RWPE2 (cell line): ENCODE measurements around the gene SOWAHB.
A peak's percentile ranks its signal among the peaks of the same experiment; 100 is the strongest.

Experiments
- ATAC-seq: fragments of 200-7000 bp; cut with Tn5 transposase; 3 replicates; pipeline ENCODE4 v1.9.1; 2021; ENCODE audit warnings: low read depth
- DNase-seq: peaks from one replicate; pipeline ENCODE4 v3.0.0-alpha.2; 2020; ENCODE audit warnings: low spot score
- H3K27ac ChIP-seq: fragments of 450-650 bp; 2 replicates; pipeline ENCODE4 v1.5.1; 2017; ENCODE audit warnings: mild to moderate bottlenecking; ENCODE audit not compliant: poor library complexity, severe bottlenecking
- H3K27me3 ChIP-seq: fragments of 250-450 bp; sonication (Bioruptor Pico); 2 replicates; pipeline ENCODE4 v1.5.1; 2021; ENCODE audit warnings: mild to moderate bottlenecking, moderate library complexity; ENCODE audit not compliant: insufficient read depth, poor library complexity, severe bottlenecking
- H3K36me3 ChIP-seq: fragments of 250-450 bp; sonication (Bioruptor Pico); 2 replicates; pipeline ENCODE4 v1.5.1; 2020; ENCODE audit warnings: low read depth, mild to moderate bottlenecking, moderate library complexity
- H3K4me1 ChIP-seq: fragments of 250-450 bp; sonication (Bioruptor Pico); 2 replicates; pipeline ENCODE4 v1.5.1; 2021; ENCODE audit warnings: mild to moderate bottlenecking, moderate library complexity; ENCODE audit not compliant: insufficient read depth, poor library complexity, severe bottlenecking
- H3K4me3 ChIP-seq: fragments of 250-450 bp; sonication (Bioruptor Pico); 2 replicates; pipeline ENCODE4 v1.5.1; 2021; ENCODE audit warnings: mild to moderate bottlenecking, moderate library complexity; ENCODE audit not compliant: severe bottlenecking
- H3K9me3 ChIP-seq: fragments of 250-450 bp; sonication (Bioruptor Pico); 2 replicates; pipeline ENCODE4 v1.5.1; 2021; ENCODE audit warnings: mild to moderate bottlenecking, moderate library complexity; ENCODE audit not compliant: severe bottlenecking
- CTCF ChIP-seq: fragments of 450-650 bp; IDR thresholded peaks from one replicate; pipeline ENCODE4 v1.5.1; 2017; ENCODE audit warnings: mild to moderate bottlenecking, moderate library complexity; ENCODE audit not compliant: poor library complexity, severe bottlenecking

Gene SOWAHB

DNA sequence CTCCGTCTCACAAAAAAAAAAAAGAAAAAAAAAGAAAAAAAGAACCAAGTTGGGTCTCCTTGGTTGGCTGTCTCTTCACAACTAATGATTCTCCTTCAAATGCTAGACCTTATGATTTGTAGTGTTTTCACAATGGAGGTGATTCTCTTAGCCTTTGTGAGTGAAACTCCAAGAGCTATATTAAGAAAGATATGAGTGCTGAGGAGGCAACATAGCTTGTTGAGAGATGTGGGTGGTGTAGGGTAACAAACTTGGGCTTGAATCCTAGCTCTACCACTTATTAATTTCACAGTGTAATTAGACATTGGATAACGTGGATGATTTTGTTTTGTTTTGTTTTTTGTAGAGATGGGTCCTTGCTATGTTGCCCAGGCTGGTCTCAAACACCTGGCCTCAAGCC is 41.2 kb upstream of the SOWAHB start:
- peaks cover 5% of the 10 kb centered on the region for H3K9me3 ChIP-seq

GRCh38 chr4:76931576-76932276 is 33.8 kb upstream of the SOWAHB start:
- no peak for TF ChIP-seq CTCF
- Histone ChIP-seq H3K9me3 (no peaks in the 10 kb centered on the region), H3K4me1 (no peaks in the 10 kb centered on the region), H3K27ac (no peak overlapping the region), H3K27me3 (no peaks in the 10 kb centered on the region), H3K36me3 (no peaks in the 10 kb centered on the region), H3K4me3 (no peak overlapping the region)
- ATAC-seq: no peak
- no peak for DNase-seq

More for the DNA sequence above, 41.2 kb upstream of the SOWAHB start:
- Histone ChIP-seq H3K27ac (no peak overlapping the region), H3K4me3 (no peak overlapping the region), H3K27me3 (no peaks in the 10 kb centered on the region), H3K36me3 (no peaks in the 10 kb centered on the region), H3K4me1 (no peaks in the 10 kb centered on the region)
- ATAC-seq (no peak), DNase-seq (no peak)
- TF ChIP-seq CTCF: no peak

DNA sequence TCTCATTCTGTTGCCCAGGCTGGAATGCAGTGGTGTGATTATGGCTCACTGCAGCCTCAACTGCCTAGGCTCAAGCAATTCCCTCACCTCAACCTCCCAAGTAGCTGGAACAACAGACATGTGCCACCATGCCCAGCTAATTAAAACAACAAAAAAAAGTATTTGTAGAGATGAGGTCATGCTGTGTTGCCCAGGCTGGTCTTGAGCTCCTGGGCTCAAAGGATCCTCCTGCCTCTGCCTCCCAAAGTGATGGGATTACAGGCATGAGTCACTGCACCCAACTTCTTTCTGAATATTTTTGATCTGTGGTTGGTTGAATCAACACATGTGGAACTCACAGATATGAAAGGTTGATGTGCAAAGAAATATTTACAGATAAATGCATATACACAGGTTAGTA is 33.1 kb upstream of the SOWAHB start:
- Histone ChIP-seq H3K4me1 (no peaks in the 10 kb centered on the region), H3K9me3 (no peaks in the 10 kb centered on the region)

GRCh38 chr4:76930685-76931084 is 32.7 kb upstream of the SOWAHB start:
- no peak for TF ChIP-seq CTCF
- Histone ChIP-seq H3K27ac (no peak overlapping the region), H3K27me3 (no peaks in the 10 kb centered on the region), H3K9me3 (no peaks in the 10 kb centered on the region), H3K4me3 (no peak overlapping the region), H3K4me1 (no peaks in the 10 kb centered on the region), H3K36me3 (no peaks in the 10 kb centered on the region)
- ATAC-seq (no peak), DNase-seq (no peak)

More for the DNA sequence above, 33.1 kb upstream of the SOWAHB start:
- no peak for TF ChIP-seq CTCF
- H3K27ac ChIP-seq: no peak overlapping the region
- DNase-seq (no peak), ATAC-seq (peak; percentile 62)
- H3K27me3 ChIP-seq: no peaks in the 10 kb centered on the region
- no peak overlapping the region for H3K4me3 ChIP-seq
- H3K36me3 ChIP-seq: no peaks in the 10 kb centered on the region

DNA sequence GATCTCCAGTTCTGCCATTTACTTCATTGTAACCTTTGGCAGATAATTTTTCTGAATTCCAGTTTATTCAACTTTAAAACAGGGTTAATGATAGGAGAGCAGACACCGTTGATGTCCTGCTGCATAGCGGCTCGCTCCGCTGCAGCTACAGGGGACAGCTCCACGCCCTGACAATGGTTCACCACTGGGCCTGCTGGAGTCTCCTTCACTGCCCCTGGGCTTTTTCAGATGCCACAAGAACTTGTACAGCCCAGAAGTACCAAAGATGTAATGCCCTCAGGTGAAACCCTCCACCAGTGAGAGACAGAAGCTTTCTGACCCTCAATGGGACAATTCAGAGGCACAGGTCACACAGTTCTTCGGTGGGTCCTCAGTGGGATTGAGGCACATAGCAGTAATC is 28.9 kb upstream of the SOWAHB start:
- Histone ChIP-seq H3K4me1 (no peaks in the 10 kb centered on the region), H3K27me3 (no peaks in the 10 kb centered on the region), H3K27ac (no peak overlapping the region), H3K9me3 (no peaks in the 10 kb centered on the region), H3K4me3 (no peak overlapping the region), H3K36me3 (no peaks in the 10 kb centered on the region)
- DNase-seq (no peak), ATAC-seq (no peak)
- no peak for TF ChIP-seq CTCF
